Activated CD4-positive, alpha-beta T cell treated with anti-CD3 and anti-CD28 coated beads, Interleukin-2, amount 50 U/mL, for 48 hours (primary cell): ENCODE results near the gene CASZ1.

Source experiments
- DNase-seq, 2 experiments: peaks; one replicate each; pipeline ENCODE4 v3.0.0-alpha.2; 2020

CASZ1 gene

GRCh38 chr1:10682108-10682445 is 114.4 kb downstream of the CASZ1 start:
- no peak for DNase-seq

DNA sequence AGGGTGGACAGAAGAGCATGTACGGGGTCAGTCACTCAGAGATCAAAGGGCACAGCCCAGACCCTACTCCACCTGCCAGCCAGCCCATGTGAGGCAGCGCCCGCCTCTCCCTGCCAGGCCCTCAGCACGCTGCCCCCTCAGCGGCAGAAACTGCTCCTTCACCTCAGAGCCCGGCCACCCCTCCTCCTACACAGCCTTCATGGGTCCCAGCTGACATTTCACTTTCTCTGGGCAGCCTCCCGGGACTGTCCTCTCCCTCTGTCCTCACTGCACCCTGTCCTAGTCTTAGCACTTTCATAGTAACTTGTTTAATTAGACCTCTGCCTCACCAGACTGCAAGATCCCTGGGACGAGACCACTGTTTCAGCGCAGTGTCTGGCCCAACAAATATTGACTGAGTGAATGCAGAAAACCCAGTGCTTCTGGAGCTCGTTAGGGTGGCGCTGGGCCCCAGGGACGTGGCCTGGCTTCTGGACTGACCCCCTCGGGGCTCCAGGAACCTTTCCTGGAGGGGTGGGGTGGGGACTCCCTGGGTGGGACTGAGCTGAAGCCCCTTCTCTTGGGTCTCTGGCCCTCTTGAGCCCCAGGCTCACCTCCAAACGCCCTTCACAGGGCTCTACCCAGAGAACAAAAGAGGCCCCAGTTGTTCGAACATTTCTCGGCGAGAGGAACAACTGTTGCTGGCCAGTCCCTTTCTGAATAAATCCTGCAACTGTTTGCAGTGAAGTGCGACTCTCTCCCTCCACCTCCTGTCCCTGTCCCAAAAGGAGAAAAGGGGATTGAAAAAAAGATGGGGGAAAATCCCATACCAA is 114.9 kb downstream of the CASZ1 start:
- no peak for DNase-seq

- no peak for DNase-seq
Measured at GRCh38 chr1:10680487-10680886, 116.0 kb downstream of the CASZ1 start.

DNA sequence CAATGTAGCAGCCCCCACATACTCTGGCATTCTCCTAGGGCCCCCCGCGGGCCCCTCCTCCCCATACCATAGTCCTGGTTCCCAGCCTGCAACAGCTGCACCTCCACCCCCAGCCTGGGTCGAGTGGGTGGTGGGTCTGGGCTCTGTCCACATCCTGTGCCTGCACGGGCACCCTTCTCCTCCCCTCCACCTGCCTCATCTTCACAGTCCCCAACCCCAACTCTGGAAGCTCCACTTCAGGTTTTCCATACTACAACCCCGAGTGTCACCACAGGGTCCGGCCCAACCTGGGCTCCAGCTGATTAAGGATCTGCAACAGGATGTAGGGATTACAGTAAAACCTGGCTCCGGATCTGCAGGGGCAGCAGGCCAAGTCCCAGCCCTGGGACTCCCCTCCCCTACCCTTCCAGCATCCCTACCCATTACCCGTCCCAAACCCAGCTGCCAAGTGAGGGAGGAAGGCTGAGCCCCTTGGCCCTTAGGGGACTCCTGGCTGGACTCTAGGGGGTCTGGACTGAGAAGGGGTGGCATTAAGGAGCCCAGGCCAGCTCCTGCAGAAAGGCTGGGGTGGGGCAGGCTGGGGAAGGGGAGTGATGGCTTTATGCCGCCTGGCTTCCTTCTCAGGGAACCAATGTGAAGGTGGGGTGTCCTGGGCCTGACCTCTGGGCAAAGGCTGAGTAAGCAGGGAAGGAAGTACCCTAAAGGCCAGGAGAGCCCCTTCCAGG is 116.8 kb downstream of the CASZ1 start:
- DNase-seq = no peak

DNA sequence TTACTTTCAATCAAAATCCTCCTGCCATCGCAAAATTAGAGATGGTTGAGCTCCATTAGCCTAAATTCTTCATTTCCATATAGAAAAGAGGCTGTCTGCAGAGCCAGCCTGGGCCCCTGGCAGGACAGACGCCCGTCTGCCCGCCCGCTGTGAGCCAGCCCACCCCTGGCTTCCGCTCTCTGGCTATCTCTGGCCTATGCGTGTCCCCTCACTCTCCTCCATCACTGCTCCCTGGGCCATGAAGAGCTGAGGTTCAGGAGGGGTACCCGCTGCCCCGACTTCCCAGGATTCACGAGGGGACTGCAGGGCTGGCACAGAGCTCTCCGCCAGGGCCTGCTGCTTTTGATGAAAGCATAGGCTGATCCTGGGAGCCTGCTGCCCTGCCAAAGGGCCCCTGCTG is 117.6 kb downstream of the CASZ1 start:
- no peak for DNase-seq

DNA sequence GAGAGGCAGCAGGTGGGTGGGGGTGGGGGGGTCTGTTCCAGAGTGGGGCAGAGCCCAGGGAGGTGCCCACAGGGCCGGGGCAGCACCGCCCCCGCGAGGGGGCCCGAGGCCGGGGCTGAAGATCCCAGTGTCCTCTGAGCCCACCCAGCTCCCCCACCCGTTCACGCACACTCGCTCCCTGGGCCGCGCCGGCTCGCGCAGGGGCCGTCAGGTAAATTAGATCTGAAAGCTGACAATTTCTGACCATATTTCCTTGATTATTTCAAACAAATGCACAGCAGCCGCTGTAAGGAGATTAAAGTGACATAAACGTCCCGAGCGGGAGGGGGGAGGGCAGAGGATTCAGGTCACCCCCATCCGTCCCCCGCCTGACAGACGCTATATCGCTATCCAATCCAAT is 118.0 kb downstream of the CASZ1 start:
- DNase-seq = no peak

- DNase-seq = no peak
Measured at GRCh38 chr1:10677491-10678391, 118.7 kb downstream of the CASZ1 start.

DNA sequence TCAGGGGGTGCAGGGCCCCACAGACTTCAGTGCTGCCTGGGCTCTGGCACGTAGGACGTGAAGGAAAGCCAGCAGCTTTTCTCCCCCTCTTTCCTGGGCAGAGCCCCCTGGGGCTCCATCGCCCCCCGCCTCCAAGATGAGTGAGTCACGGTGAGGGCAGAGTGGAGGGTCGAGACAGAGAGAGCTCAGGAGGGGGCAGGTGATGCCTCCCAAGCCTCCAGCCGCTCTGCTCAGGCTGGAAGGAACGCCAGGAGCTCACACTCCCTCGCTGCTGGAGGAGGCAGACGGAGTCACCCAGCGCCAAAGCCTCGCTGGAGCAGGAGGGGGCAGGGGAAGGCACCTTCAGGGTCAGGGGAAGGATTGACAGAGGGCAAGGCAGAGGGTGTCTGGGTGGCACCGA is 119.5 kb downstream of the CASZ1 start:
- no peak for DNase-seq

DNA sequence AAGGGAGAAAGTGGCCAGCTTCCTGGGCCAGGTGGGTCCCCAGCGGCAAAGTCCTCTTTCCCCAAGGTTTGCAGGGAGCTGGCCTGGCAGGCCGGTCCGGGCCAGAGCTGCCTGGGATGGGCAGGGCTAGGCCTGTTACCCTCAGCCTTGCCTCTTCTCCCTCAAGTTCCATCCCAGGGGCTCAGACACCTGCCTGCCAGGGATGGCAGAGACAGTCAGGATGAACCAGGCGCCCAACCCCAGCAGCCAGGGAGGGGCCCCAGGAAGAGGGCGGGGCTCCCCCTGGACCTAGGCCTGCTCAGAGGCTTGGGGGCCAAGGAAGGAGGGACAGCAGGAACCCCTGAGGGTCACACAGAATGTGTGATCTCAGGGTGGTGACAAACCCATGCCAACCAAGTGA is 120.6 kb downstream of the CASZ1 start:
- no peak for DNase-seq

DNA sequence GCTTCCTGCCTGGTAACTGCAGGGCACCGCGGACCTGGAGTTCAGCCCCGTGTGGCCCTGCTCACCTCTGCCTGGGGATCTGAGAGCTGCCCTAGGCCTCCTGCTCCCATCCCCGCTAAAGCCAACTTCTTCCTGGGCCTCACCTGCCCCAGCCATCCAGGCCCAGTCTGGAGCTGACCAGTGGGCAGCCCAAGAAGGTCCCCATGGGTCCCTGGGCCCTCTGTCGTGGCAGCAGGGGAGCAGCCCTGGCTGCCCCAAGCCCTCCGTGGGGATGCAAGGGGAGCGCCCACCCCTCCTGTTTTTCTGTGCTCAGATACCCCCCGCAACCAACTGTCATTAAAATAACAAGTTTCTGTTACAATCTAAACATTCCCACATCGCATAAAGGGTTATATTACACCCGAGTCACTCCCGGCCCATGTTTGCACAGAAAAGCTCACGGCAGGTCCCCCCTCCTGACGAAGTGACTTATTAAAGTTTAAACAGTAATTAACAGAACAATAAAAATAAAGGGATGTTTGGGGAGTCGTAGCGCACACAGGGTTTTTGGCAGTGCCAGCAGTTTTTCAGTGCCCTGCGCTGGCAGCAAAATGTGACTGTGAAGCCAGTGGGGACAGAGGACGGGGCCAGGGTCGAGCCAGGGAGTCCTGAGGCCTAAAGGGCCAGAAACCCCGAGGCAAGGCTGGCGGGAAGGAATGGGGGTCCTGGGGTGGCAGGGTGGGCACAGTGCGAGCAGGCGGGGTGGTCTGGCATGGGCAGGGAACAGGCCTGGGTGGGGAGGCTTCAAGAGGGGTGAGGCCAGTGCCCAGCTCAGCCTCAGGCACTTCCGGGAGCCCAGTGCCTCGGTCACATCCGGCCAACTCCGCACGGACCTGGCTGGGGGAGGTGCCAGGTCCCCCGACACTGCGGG is 121.5 kb downstream of the CASZ1 start:
- no peak for DNase-seq

DNA sequence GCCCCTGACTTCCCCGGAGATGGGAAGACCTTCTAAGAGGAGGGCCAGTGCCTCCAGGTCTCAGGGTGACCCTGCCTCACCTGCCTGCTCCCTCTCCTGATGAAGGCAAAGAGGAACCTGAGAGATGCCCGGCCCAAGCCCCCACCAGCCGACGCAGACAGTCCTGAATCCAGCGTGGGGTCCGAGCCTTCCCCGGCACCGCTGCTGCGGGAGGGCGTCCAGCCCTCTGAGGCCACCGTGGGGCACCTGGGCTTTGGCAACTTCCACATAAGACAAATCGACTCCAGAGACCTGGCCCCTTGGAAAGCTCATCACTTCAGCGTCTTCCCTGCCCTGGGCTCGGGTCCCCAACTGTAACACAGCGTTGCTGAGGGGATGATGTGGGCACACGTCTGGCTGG is 122.2 kb downstream of the CASZ1 start:
- no peak for DNase-seq

- no peak for DNase-seq
Measured at GRCh38 chr1:10673109-10673711, 123.2 kb downstream of the CASZ1 start.

DNA sequence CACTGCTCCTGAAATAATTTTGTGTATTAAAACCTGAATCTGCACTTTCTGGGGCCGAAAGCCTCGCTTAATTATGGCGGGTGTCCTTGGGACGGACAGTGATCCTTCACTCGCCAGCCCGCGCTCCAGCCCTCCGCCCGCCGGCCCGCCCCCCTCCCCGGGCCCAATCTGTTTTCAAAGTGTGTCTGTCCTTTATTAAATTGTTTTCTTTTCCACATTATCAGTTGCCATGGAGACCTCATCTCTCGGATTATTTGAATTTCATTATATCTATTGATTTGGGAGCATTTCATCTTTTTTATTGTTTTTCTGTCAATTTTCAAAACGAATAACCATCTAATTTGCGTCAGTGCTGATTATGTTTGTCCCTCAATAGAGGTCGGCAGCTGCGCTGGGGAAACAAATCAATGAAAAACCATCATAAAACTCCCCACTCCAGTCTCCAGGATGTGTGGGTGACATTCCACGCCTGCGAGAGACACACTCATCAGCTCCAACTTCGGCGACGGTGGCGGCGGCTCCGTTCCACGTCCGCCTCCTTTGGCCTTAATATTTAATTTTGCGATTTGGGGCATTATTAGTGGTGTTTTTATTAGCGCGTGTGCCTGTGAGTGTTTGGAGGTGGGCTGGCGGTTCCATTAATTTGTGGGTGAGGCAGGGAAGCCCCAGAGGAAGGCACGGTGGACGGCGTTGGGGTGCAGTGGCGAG is 123.9 kb downstream of the CASZ1 start:
- DNase-seq = no peak

DNA sequence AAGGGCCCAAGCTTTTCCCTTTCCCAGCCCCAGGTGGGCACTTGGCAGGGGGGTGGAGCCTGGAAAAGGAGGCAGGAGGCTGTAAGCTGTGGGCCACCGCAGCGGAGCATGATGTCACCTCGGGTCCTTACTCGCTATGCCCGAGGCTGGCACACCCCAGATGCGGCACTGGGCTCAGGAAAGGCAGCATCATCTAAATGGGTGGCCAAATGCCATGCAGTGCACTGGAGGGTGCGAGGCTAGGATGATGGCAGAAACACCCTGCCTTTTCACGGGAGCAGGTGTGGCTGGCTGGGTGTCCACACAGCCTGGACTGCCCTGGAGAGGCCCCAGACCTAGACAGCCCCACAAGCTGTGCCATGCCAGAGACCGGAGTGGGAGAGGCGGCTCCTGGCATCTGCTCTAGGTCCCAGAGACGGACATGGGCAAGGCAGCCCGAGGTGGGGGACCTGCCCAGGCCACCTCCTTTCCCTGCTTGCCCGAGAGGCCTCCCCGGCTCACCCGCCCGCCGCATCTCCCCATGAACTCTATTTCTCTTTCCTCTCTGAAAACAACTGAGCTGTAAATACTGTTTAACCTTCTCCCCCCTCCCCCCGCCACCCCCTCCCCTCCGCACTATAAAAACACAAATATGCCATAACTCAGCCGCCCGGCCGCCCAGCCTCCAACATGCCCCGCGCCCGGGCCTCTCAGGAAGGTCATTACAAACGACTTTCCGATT is 124.7 kb downstream of the CASZ1 start:
- no peak for DNase-seq

GRCh38 chr1:10671090-10671489 is 125.4 kb downstream of the CASZ1 start:
- DNase-seq = no peak

DNA sequence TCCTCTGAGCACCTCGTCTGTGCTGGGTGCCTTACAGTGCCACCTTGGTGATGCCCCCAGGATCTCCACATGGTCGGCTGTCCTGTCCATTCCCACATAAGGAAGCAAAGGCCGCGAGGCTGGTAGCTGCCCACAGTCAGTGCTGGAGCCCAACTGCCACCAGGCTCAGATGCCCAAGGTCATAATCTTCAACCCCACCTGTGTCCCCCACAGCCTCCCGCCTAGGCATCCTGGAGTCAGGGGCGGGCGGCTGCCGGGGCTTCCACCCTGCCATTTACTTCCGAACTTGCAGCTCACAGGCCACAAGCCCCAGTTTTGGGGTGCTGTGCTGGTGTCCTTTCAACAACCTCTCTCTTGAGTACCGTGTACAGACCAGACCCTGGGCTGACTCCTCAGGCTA is 126.3 kb downstream of the CASZ1 start:
- DNase-seq = no peak

DNA sequence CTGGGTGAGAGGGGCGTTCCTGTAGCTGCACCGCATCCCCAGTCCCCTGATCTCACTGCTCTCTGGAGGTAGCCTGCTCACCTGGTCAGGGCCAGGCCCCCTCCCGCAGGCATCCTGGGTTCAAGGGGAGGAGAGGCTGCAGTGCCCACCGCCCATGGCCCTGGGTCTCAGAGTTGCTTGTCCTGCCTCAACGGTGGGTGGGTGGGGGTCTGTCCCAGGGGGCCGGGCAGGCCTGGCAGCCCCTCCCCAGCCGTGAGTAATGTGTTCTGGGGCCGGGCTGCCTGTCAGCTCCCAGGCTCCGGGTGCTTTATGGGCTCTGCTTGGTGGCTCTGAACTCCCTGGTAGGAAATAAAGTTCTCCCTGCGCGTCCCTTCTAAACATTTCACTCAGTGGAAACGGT is 126.9 kb downstream of the CASZ1 start:
- DNase-seq = no peak

- no peak for DNase-seq
Measured at GRCh38 chr1:10667861-10668761, 128.3 kb downstream of the CASZ1 start.
